ENCODE results near the gene SLC38A10.

The SLC38A10 gene

DNA sequence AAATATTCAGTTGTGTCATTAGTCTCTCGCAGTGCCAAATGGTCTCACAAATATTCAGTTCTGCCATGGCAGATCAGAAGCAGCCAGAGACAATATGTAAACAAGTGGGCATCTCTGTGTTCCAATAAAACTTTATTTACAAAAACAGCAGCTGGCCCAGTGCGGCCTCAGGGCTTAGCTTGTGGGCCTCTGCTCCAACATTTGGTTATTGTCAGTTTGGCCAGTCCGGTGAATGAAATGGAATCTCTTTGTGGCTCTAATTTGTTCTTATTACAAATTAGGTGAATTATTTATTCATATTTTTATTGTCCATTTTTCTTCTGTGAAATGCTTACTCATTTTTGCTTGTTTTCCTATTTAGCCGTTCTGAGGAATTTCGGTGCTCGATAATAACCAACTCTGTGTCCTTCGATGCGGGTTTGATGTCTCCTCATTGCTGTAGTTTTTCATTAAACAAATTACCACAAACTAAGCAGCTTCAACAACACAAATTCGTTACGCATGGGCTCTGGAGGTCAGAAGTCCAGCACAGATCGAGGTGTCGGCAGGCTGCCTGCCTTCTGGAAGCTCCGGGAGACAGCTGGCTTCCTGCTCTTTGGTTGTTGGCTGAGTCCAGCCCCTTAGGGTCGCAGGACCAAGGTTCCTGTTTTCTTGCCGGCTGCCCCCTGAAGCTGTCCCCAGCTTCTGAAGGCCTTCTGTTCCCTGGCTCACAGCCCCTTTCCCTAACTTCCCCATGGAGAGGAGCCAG lies 4.1 kb upstream of the SLC38A10 start:
- Histone ChIP-seq H2BK5ac (ENCODE audit: low read depth, low read length, poor library complexity, severe bottlenecking) (no peak overlapping the region), H2AFZ (ENCODE audit: low read depth, low read length) (no peak overlapping the region), H3K4me1 (ENCODE audit: control insufficient read depth, insufficient read depth, low read depth, low read length) (peaks cover 6% of the 10 kb centered on the region), H3K36me3 (ENCODE audit: control insufficient read depth in 1 of 2, insufficient read depth in 2 of 2, low read depth in 1 of 2, low read length in 2 of 2) (no peaks in the 10 kb centered on the region), H3K4ac (ENCODE audit: low read depth in 1 of 2, low read length in 2 of 2) (peak overlapping the region in 1 of 2 experiments; percentile 26), H2AK5ac (ENCODE audit: low read length, severe bottlenecking) (no peak overlapping the region), H3K4me2 (ENCODE audit: low read length, poor library complexity, severe bottlenecking) (no peak overlapping the region), H2BK15ac (ENCODE audit: low read depth, poor library complexity, severe bottlenecking) (no peak overlapping the region), H4K91ac (ENCODE audit: low read length) (no peak overlapping the region), H2BK120ac (ENCODE audit: low read depth, low read length) (no peak overlapping the region), H3K9me3 (ENCODE audit: control insufficient read depth, low read length) (no peaks in the 10 kb centered on the region), H3K4me3 (ENCODE audit: insufficient read depth in 1 of 2, low read depth in 1 of 2, low read length in 2 of 2) (no peak overlapping the region), H4K8ac (ENCODE audit: low read length) (peak overlapping the region; percentile 50), H3K18ac (ENCODE audit: low read depth in 1 of 2, low read length in 2 of 2) (no peak overlapping the region), H3K9ac (ENCODE audit: low read length) (no peak overlapping the region), H3K27ac (ENCODE audit: low read length, poor library complexity, severe bottlenecking) (no peak overlapping the region), H3K79me1 (replicated peaks; ENCODE audit: low read length, poor library complexity, severe bottlenecking) (peaks cover 10% of the 10 kb centered on the region), H3K14ac (ENCODE audit: low read length in 2 of 2) (no peak overlapping the region), H2BK12ac (ENCODE audit: low read length in 2 of 2) (no peak overlapping the region), H3K27me3 (ENCODE audit: control insufficient read depth in 1 of 2, insufficient read depth in 1 of 2, low read length in 2 of 2) (peaks cover 0 to 25% of the 10 kb centered on the region in 2 experiments), H3K23ac (ENCODE audit: low read length in 2 of 2) (no peak overlapping the region)
- 86% methylated on average over 14 of the region's 15 CpGs for WGBS
- no peak for DNase-seq

DNA sequence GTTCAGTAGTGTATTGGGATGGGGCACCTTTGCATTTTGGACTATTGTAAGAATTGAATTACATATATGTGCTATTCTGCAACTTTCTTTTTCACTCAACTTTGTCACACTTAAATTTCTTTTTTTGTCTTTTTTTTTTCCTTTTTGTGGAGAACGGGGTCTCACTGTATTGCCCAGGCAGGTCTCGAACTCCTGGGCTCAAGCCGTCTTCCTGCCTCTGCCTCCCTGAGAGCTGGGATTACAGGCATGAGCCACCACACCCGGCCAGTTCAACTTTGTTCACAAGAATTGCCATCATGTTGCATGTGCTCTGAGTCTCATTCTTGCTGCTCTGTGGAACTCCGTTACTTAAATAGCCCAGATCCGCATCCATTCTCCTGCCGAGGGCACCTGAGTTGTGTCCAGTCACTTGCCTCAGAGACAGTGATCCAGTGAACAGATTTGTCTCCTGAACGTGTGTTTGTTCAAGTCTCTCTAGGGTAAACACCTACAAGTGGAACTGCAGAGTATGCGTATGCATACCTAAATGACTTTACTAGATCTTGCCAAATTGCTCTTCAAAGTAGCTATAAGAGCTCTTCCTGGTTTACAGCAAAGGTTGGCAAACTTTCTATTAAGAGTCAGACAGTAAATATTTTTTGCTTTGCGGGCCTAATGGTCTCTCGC lies 3.4 kb upstream of the SLC38A10 start:
- Histone ChIP-seq H2AK5ac (ENCODE audit: low read length, severe bottlenecking) (no peak overlapping the region), H3K4me3 (ENCODE audit: insufficient read depth in 1 of 2, low read depth in 1 of 2, low read length in 2 of 2) (no peak overlapping the region), H3K23ac (ENCODE audit: low read length in 2 of 2) (no peak overlapping the region), H3K18ac (ENCODE audit: low read depth in 1 of 2, low read length in 2 of 2) (no peak overlapping the region), H2AFZ (ENCODE audit: low read depth, low read length) (no peak overlapping the region), H4K91ac (ENCODE audit: low read length) (no peak overlapping the region), H4K8ac (ENCODE audit: low read length) (no peak overlapping the region), H3K79me1 (replicated peaks; ENCODE audit: low read length, poor library complexity, severe bottlenecking) (peaks cover 10% of the 10 kb centered on the region), H3K9ac (ENCODE audit: low read length) (no peak overlapping the region), H2BK12ac (ENCODE audit: low read length in 2 of 2) (no peak overlapping the region), H3K27ac (ENCODE audit: low read length, poor library complexity, severe bottlenecking) (no peak overlapping the region), H3K4me1 (ENCODE audit: control insufficient read depth, insufficient read depth, low read depth, low read length) (peaks cover 8% of the 10 kb centered on the region), H3K36me3 (ENCODE audit: control insufficient read depth in 1 of 2, insufficient read depth in 2 of 2, low read depth in 1 of 2, low read length in 2 of 2) (no peaks in the 10 kb centered on the region), H2BK15ac (ENCODE audit: low read depth, poor library complexity, severe bottlenecking) (no peak overlapping the region), H2BK120ac (ENCODE audit: low read depth, low read length) (no peak overlapping the region), H2BK5ac (ENCODE audit: low read depth, low read length, poor library complexity, severe bottlenecking) (no peak overlapping the region), H3K14ac (ENCODE audit: low read length in 2 of 2) (no peak overlapping the region), H3K4me2 (ENCODE audit: low read length, poor library complexity, severe bottlenecking) (no peak overlapping the region), H3K4ac (ENCODE audit: low read depth in 1 of 2, low read length in 2 of 2) (no peak overlapping the region), H3K9me3 (ENCODE audit: control insufficient read depth, low read length) (no peaks in the 10 kb centered on the region), H3K27me3 (ENCODE audit: control insufficient read depth in 1 of 2, insufficient read depth in 1 of 2, low read length in 2 of 2) (peaks cover 0 to 25% of the 10 kb centered on the region in 2 experiments)
- no peak for DNase-seq
- 90% methylated on average over 11 of the region's 11 CpGs for WGBS

DNA sequence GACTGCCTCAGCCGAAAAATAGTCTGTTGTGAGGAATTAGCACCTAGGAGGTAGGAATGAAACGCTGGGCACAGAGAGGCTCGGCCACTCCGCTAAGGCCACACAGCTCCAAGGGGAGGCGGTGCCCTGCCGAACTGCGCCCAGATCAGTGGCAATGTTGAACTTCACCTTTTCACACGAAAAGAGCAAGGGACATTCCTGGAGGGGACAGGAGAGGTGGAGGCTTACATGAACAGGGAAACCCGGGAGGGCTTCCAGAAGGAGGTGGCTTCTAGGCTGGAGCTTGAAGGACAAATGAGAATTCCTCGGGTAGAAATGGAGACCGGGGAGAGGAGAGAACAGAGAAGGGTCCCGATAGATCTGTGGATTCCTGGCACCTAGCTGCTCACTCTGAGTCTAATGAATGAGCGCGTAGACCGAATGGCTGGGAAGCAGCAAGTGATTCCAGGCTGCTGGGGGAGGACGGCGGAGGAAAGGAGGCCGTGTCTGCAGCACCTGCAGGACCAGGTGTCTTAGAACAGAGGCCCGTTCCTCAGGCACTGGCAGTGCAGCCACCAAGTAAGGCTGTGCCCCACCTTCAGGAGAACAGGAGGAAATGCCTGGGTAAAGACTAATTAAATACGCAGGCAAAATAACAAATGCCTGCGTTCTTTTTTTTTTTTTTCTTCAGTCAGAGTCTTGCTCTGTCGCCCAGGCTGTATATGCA lies 722 bp upstream of the SLC38A10 start:
- H3K23ac ChIP-seq (ENCODE audit: low read length in 2 of 2), result peak overlapping the region in 1 of 2 experiments; percentile 74

More for the DNA sequence above, 722 bp upstream of the SLC38A10 start:
- H3K4ac ChIP-seq (ENCODE audit: low read depth in 1 of 2, low read length in 2 of 2), result peak overlapping the region; percentile 88 to 92
- peaks cover 16% of the 10 kb centered on the region for H3K4me1 ChIP-seq (ENCODE audit: control insufficient read depth, insufficient read depth, low read depth, low read length)
- peak overlapping the region; percentile 59 for H2BK5ac ChIP-seq (ENCODE audit: low read depth, low read length, poor library complexity, severe bottlenecking)
- H2AK5ac ChIP-seq (ENCODE audit: low read length, severe bottlenecking), result no peak overlapping the region
- peak overlapping the region; percentile 81 to 84 for H3K4me3 ChIP-seq (ENCODE audit: insufficient read depth in 1 of 2, low read depth in 1 of 2, low read length in 2 of 2)
- peak overlapping the region in 1 of 2 experiments; percentile 17 for H2BK12ac ChIP-seq (ENCODE audit: low read length in 2 of 2)
- H3K4me2 ChIP-seq (ENCODE audit: low read length, poor library complexity, severe bottlenecking), result peak overlapping the region; percentile 87
- 45% methylated on average over 22 of the region's 22 CpGs for WGBS
- peak overlapping the region; percentile 73 for H2BK15ac ChIP-seq (ENCODE audit: low read depth, poor library complexity, severe bottlenecking)
- peak overlapping the region; percentile 80 for H2AFZ ChIP-seq (ENCODE audit: low read depth, low read length)
- H3K36me3 ChIP-seq (ENCODE audit: control insufficient read depth in 1 of 2, insufficient read depth in 2 of 2, low read depth in 1 of 2, low read length in 2 of 2), result peaks cover 0 to 4% of the 10 kb centered on the region in 2 experiments
- H3K18ac ChIP-seq (ENCODE audit: low read depth in 1 of 2, low read length in 2 of 2), result peak overlapping the region; percentile 94 to 97
- peaks cover 0 to 4% of the 10 kb centered on the region in 2 experiments for H3K27me3 ChIP-seq (ENCODE audit: control insufficient read depth in 1 of 2, insufficient read depth in 1 of 2, low read length in 2 of 2)
- peak overlapping the region in 1 of 2 experiments; percentile 84 for H3K14ac ChIP-seq (ENCODE audit: low read length in 2 of 2)
- no peak overlapping the region for H3K27ac ChIP-seq (ENCODE audit: low read length, poor library complexity, severe bottlenecking)
- peak overlapping the region; percentile 93 for H3K9ac ChIP-seq (ENCODE audit: low read length)
- H3K9me3 ChIP-seq (ENCODE audit: control insufficient read depth, low read length), result no peaks in the 10 kb centered on the region
- peak overlapping the region; percentile 83 for H4K91ac ChIP-seq (ENCODE audit: low read length)
- peak overlapping the region; percentile 98 for H4K8ac ChIP-seq (ENCODE audit: low read length)
- peaks cover 19% of the 10 kb centered on the region for H3K79me1 ChIP-seq (replicated peaks; ENCODE audit: low read length, poor library complexity, severe bottlenecking)
- peak; percentile 69 for DNase-seq
- H2BK120ac ChIP-seq (ENCODE audit: low read depth, low read length), result peak overlapping the region; percentile 57
